DMS114 treated with DMSO at 0.1 percent for 48 hours (cell line): ENCODE results near the gene SCFD1.
"Not testable (repeated sequence)": the region's sequence is repeated elsewhere in the genome, so short reads cannot be mapped to it uniquely, and the experiment has no call there.

ENCODE experiments used
- DNase-seq: peaks from one replicate; lab custom pipeline; 2025; ENCODE audit not compliant: unreplicated experiment; lab: John Stamatoyannopoulos, UW

The SCFD1 gene

GRCh38 chr14:30610787-30611343 is 11.3 kb upstream of the SCFD1 start:
- no peak for DNase-seq

DNA sequence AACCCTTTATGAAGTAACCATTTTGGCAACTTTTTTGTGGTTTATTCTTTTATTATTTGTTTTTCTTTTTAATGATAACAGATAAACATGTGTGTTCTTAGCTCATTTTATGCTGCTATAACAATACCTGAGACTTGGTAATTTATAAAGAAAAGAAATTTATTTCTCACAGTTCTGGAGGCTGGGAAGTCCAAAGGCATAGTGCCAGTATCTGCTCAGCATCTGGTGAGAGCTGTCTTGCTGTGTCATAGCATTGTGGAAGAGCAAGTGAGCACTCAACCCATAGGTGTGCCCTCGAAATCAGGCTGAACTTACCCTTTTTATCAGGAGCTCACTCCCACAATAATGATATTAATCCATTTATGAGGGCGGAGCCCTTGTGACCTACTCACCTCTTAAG is 8.0 kb upstream of the SCFD1 start:
- DNase-seq: no peak

- DNase-seq: no peak
Observed at GRCh38 chr14:30620178-30620577, 1.9 kb upstream of the SCFD1 start.

GRCh38 chr14:30621354-30621939 is 672 bp upstream of the SCFD1 start:
- peak; percentile 57 for DNase-seq

DNA sequence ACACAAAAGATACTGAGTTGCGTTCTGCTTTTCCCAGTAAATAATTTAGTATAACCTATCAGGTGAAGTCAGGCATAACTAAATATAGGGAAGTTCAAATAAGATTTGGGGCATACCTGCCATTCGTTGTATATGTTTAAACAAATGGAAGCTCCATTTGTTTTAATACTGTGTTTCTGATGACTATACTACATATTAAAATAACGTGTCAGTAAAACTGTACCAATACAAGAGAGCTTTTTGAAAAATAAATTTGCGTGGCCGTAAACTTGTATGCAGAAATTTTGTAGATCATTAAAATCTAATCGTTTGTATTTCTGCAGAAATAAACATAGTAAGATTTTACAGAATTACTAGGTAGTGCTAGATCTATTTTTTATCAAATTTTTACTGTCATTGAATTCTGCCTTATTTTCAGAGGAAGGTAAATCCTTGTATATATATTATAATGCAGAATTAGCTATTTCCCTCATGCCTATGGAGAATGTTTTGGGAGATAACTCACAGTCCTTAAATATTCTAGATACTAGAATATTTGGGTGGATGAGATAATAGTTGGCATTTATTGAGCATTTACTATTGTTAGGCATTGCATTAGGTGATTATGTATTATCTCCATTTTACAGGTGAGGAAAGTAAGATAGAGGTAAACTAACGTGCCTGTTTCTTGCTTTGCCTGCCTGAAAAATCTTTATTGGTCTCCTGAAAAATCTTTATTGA is 1.5 kb downstream of the SCFD1 start:
- no peak for DNase-seq

GRCh38 chr14:30624132-30624423 is 2.0 kb downstream of the SCFD1 start:
- DNase-seq: no peak

DNA sequence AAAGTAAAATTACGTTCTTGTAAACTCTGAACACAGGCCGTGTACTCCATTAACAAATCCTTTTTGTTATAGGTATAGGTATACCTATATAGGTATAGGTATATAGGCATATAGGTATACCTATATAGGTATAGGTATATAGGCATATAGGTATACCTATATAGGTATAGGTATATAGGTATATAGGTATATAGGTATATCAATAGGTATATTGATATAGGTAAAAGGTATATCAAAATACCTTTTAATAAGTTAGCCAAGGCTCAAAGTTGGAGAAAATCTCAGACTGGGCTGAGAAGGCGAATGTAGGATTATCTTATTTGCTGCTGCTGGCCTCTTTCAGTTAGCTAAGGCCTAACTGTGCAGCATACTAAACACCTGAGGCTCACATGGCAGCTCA is 3.4 kb downstream of the SCFD1 start:
- DNase-seq: no peak

DNA sequence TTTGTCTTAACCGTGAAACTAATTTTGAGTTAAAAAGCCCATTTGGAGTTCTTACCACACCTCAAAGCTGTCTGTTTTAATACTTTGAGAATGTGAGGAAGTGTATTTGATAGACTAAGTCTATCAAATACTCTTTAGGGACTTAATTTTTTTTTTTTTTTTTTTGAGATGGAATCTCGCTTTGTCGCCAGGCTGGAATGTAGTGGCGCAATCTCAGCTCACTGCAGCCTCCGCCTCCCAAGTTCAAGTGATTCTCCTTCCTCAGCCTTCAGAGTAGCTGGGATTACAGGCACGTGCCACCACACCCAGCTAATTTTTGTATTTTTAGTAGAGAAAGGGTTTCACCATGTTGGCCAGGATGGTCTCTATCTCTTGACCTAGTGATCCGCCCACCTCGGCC is 7.3 kb downstream of the SCFD1 start:
- DNase-seq: not testable (repeated sequence)

GRCh38 chr14:30630248-30630647 is 8.1 kb downstream of the SCFD1 start:
- no peak for DNase-seq

GRCh38 chr14:30632730-30633129 is 10.6 kb downstream of the SCFD1 start:
- DNase-seq: no peak

GRCh38 chr14:30638926-30639325 is 16.8 kb downstream of the SCFD1 start:
- DNase-seq: no peak

DNA sequence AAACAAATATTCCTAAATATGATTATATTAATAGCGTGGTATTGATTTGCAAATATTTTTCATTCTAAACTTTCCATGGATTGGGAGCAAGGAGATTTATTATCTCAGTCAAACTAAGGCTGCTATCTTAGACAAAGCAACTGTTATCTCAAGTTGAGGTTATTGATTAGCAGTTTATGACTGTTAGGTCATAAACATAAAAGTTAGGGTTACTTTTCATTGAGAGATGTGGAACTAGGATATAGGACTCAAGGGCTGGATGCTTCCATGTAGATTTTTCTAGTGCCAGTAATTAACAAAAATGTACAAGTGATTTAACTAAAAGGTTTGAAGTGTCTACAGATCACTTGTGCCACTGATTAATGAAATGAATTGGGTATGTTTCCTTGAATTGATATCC is 19.1 kb downstream of the SCFD1 start:
- no peak for DNase-seq

- DNase-seq: not testable (repeated sequence)
Observed at GRCh38 chr14:30644462-30644861, 22.3 kb downstream of the SCFD1 start.

DNA sequence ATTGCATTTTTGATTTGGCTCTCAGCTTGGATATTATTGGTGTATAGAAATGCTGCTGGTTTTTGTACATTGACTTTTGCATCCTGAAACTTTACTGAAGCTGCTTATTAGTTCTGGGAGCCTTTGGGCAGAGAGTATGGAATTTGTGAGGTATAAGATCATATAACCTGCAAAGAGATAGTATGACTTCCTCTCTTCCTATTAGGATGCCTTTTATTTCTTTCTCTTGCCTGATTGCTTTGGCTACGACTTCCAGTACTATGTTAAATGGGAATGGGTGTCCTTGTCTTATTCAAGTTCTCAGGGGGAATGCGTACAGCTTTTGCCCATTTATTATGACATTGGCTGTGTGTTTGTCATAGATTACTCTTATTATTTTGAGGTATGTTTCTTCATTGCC is 23.5 kb downstream of the SCFD1 start:
- no peak for DNase-seq

GRCh38 chr14:30648471-30648870 is 26.4 kb downstream of the SCFD1 start:
- no peak for DNase-seq

DNA sequence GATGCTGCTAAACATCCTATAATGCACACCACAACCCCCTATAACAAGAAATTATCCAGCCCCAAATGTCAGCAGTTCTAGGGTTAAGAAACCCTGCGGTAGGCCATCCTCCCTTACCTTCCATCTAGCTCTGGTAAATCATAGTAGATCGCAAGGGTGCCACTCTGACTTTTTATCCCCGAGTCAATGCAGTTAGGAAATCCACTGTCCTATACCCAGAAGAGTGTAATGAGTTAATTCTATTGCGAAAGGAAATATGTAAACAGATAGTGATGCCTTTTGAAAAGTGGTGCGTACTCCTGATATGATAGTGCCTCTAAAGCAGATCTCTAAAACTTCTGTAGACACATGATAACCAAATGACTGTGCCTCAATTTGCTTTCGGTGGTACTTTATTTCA is 29.8 kb downstream of the SCFD1 start:
- no peak for DNase-seq

GRCh38 chr14:30655124-30655523 is 33.0 kb downstream of the SCFD1 start:
- no peak for DNase-seq

DNA sequence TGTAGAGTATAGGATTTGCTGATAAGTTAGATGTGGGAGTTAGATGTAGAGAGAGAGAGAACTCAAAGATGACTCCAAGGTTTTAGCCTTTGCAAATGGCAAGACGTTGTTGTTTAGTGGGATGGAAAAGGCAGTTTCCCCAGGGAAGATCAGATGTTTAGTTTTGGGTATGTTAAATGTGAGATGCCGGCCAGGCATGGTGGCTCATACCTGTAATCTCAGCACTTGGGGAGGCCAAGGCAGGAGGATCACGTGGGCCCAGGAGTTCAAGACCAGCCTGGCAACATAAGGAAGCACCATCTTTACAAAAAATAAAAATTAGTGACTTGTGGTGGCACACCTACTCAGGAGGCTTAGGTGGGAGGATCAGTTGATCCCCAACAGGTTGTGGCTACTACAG is 33.5 kb downstream of the SCFD1 start:
- DNase-seq: no peak

- DNase-seq: peak; percentile 8
Observed at GRCh38 chr14:30656190-30656632, 34.1 kb downstream of the SCFD1 start.

- no peak for DNase-seq
Observed at GRCh38 chr14:30657050-30657449, 34.9 kb downstream of the SCFD1 start.

- DNase-seq: no peak
Observed at GRCh38 chr14:30657606-30658163, 35.6 kb downstream of the SCFD1 start.

DNA sequence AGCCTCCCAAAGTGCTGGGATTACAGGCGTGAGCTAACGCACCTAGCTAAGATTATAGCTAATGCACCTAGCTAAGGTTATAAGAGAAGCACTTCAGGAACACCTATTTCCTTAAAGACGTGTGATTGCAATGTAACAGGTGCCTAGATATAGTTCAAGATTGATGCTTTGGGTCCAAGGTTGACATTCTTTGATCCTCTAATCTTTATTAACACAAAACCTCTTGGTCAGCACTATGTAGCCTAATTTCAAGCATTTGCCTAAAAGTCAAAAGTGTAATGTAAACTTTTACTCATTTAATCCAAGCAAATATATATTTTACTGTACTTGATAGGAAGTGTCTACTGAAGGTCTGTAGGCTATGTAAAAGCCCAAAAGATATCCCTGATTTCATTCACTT is 36.5 kb downstream of the SCFD1 start:
- DNase-seq: no peak
